ENCODE results near the gene PLP1. TPM values are rescaled to one million over a fixed set of nuclear protein-coding genes. Genes with fewer than 3 reads are reported as not detected.
"Not testable (repeated sequence)": the region's sequence is repeated elsewhere in the genome, so short reads cannot be mapped to it uniquely, and the experiment has no call there.

PLP1 gene
- total RNA-seq, 1 donor from 2014 or later, result 0.56 TPM

DNA sequence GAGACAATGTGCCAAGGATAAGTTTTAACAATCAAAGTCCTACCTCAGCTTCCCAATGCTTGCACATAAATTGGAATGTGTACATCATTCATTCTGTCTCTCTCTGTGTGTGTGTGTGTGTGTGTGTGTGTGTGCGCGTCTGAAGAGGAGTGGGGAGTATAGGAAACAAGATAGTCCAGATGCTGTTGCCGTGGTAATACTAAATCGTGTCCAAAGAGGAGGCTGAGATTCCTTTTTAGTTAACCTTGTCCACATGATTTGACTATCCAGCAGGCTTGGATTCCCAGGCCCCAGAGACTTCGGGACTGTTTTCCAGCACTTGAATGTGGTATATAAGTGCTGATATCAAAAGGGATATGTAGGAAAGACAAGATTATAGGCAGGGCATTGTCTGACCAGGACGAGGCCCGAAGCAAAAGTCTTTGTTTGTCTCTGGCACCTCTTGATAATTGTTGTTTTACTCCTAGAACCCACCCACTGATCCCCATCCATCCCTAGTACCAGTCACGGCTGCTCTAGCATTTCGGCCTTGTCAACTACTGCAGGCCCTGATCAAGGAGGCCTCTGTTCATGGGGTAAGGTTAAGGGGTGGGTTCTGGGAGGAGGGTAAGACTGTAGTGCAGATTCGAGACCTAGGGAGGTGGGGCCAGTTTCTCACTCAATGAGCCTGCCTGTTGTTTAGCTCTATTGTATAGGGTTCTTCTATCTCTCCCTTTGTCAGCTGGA lies 3.9 kb downstream of the PLP1 start:
- no peak for DNase-seq (ENCODE audit: low read depth)

DNA sequence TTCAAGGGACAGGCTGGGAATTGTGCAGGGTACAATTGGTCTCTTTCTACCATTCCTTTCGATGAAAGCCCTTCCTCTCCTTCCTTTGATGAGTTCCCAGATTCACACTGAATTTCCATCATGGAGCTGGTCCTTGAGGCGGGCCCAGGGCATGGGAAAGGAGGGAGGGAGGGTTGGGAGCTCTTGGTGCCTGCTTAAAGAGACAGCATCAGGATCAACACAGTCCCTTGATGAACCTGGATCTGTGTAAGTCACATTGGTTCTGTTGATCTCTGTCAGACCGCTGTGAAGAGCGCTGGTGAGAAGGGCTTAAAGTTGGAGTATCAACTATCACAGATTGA lies 4.4 kb downstream of the PLP1 start:
- no peak for DNase-seq (ENCODE audit: low read depth)

DNA sequence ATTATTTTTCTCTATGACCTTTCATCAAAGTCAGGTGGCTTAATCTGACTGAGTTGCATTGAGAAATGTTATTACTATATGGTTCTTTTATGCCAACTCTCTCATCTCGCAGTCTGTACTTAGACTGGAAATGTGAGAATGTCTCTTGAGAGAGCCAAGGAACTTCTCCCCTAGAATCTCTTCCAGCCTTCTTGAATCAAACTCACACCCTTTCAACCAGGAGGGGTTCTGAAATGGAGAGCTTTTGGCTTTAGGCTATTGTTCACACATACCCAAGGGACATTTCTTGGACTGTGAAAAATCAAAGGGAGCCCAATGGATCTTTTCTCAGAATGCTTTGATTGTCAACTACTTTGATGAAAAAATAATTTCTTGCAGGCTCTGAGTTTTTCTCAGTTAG lies 5.1 kb downstream of the PLP1 start:
- no peak for DNase-seq (ENCODE audit: low read depth)

GRCh38 chrX:103782640-103783039 lies 6.0 kb downstream of the PLP1 start:
- DNase-seq (ENCODE audit: low read depth), result no peak

DNA sequence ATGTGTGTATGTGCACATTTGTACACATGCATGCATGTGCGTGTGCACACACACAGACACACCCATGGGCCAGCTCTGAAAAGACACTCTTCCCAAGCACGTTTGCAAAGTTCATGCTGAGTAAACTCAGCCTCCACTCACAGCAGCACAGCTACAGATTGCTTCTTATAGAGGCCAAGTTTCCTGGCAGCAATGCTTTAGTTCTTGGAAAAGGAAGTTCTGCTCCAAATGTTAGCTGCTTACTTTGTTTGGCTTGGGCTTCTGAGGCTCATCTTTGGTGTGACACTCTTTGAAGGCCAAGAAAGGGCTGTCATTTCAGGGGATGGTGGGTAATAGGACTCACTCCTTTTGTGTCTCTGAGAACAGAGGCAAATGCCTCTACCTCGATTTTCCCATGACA lies 6.6 kb downstream of the PLP1 start:
- no peak for DNase-seq (ENCODE audit: low read depth)

- peak; percentile 18 for DNase-seq (ENCODE audit: low read depth)
Observed at GRCh38 chrX:103783971-103784370, 7.3 kb downstream of the PLP1 start.

- DNase-seq (ENCODE audit: low read depth), result no peak
Observed at GRCh38 chrX:103789004-103789403, 12.4 kb downstream of the PLP1 start.

DNA sequence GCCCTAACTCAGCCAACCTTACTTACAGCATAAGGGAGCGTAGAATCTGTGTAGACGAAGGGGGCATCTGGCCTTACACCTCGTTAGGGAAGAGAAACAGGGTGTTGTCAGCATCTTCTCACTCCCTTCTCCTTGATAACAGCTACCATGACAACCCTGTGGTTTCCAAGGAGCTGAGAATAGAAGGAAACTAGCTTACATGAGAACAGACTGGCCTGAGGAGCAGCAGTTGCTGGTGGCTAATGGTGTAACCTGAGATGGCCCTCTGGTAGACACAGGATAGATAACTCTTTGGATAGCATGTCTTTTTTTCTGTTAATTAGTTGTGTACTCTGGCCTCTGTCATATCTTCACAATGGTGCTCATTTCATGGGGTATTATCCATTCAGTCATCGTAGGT lies 14.6 kb downstream of the PLP1 start:
- DNase-seq (ENCODE audit: low read depth), result peak; percentile 55

DNA sequence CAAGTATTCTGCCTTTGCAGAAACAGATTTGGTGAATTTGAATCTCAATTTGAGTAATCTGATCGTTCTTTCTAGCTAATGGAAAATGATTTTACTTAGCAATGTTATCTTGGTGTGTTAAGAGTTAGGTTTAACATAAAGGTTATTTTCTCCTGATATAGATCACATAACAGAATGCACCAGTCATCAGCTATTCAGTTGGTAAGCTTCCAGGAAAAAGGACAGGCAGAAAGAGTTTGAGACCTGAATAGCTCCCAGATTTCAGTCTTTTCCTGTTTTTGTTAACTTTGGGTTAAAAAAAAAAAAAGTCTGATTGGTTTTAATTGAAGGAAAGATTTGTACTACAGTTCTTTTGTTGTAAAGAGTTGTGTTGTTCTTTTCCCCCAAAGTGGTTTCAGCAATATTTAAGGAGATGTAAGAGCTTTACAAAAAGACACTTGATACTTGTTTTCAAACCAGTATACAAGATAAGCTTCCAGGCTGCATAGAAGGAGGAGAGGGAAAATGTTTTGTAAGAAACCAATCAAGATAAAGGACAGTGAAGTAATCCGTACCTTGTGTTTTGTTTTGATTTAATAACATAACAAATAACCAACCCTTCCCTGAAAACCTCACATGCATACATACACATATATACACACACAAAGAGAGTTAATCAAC lies 15.3 kb downstream of the PLP1 start:
- no peak for DNase-seq (ENCODE audit: low read depth)

- peak; percentile 46 for DNase-seq (ENCODE audit: low read depth)
Observed at GRCh38 chrX:103792916-103793544, 16.4 kb downstream of the PLP1 start.

- no peak for DNase-seq (ENCODE audit: low read depth)
Observed at GRCh38 chrX:103793545-103793940, 16.9 kb downstream of the PLP1 start.

GRCh38 chrX:103794119-103794518 lies 17.5 kb downstream of the PLP1 start:
- no peak for DNase-seq (ENCODE audit: low read depth)

DNA sequence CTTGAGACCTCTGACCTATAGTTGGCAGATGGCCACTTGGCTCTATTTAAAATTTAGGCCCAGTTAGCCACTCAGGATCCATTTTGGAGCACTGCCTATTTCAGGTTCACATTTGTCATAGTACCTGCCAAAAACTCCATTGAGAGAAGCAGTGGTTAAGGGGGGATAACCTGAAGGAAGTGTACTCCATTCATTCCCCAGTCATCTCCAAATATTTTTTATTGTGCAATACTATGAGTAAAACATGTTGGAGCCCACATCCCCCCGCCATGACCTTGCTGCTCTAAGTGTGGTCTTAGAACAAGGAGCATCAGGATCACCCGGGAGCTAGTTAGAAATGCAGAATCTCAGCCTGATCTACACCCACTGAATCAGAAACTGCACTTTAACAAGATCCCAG lies 21.1 kb downstream of the PLP1 start:
- no peak for DNase-seq (ENCODE audit: low read depth)

DNA sequence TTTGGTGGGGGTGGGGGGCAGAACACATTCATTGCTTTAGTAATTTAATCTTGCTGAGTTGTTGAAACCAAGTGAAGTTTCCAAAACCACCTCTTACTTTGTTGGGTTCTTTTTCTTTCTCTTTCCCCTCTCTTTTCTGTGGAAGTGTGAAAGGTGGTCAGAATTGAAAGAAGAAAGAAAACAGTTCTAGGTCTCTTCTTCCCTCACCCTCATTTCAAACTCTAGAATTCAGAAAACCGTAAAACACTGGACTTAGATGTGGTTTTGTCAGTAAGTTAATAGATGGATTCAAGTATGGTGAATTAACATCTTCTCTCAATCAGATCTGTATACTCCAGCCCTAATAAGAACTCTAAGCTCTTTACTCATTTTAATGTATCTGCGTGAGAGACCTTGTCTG lies 23.7 kb downstream of the PLP1 start:
- DNase-seq (ENCODE audit: low read depth), result no peak

- DNase-seq (ENCODE audit: low read depth), result no peak
Observed at GRCh38 chrX:103805860-103806259, 29.2 kb downstream of the PLP1 start.

DNA sequence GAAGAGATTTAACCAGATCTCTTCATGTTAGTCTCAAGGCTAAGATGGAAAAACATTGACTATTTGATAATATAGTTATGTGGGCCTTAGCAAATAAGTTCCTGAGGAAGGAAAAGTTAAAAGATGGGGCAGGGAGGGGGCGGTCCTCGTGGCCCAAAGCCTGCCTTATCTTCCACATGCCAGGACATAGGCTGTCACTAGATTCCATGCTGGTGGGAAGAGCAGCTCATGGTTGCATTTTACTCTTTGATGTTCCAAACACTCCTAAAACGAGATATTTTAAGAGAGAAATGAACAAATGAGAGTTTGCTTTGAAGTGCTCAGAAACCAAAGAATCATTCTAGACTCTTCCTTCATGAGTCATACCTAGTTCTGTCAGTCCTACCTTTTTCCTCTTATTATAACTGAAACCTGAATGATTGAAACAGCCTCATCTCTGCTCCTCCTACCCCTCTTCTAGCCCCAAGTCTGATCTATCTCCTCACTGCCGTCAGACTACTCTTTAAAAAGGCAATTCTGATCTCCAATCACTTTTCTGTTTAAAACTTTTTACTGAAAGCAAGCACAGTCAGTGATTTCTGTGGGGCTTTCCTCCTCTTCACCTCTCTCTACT lies 30.3 kb downstream of the PLP1 start:
- DNase-seq (ENCODE audit: low read depth), result no peak

DNA sequence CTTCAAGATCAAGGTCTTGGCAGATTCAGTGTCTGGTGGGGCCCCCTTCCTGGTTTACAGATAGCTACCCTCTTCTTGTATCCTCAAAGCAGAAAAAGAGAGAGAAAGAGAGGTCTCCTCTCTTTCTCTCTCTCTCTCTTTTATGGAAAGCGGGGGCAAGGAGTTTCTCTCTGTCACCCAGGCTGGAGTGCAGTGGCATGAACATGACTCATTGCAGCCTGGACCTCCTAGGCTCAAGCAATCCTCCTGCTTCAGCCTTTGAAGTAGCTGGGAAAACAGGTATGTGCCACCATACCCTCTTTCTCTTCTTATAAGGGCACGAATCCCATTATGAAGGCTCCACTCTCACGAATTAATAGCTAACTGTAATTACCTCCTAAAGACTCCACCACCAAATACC lies 35.2 kb downstream of the PLP1 start:
- DNase-seq (ENCODE audit: low read depth), result no peak

DNA sequence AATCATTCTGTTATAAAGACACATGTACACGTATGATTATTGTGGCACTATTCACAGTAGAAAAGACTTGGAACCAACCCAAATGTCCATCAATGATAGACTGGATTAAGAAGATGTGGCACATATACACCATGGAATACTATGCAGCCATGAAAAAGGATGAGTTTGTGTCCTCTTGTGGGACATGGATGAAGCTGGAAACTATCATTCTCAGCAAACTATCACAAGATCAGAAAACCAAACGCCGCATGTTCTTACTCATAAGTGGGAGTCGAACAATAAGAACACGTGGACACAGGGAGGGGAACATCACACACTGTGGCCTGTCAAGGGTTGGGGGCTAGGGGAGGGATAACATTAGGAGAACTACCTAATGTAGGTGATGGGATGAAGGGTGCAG lies 40.5 kb downstream of the PLP1 start:
- DNase-seq (ENCODE audit: low read depth), result not testable (repeated sequence)

DNA sequence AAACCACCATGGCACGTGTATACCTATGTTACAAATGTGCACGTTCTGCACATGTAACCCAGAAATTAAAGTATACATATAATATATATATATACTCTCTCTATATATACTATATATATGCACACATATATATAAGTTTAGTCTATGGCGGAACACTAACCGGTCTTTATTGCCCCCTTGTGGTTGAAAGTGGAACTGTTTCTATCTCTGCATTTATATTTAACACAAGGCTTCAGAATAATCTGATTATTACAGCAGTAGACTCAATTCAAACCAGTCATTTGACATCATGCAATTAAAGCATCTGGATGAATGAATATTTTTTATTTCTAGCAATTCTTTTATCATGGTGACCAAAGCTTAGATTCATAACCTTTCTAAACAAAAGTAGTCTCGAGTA lies 40.9 kb downstream of the PLP1 start:
- DNase-seq (ENCODE audit: low read depth), result peak; percentile 32

- DNase-seq (ENCODE audit: low read depth), result no peak
Observed at GRCh38 chrX:103818842-103819619, 42.4 kb downstream of the PLP1 start.

- not testable (repeated sequence) for DNase-seq (ENCODE audit: low read depth)
Observed at GRCh38 chrX:103820802-103821201, 44.2 kb downstream of the PLP1 start.

DNA sequence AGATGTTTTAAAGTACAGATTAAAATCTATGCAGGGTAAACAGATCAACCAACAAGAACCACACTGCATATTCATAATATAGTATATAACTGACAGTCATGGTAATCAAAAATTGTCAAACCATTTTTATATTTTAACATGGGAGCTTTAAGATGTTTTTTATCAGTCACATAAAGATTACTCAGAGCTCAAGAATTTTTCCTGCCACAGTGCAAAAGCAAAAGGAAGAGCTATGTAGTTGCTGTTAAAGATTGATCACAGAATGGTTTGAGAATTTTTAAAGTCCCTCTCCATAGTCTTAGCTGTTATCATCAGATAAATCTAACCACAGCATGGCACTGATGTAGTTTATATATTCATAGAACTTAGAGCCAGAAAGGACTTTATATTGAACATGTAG lies 47.0 kb downstream of the PLP1 start:
- DNase-seq (ENCODE audit: low read depth), result no peak
